NCI-H748 (cell line): ENCODE measurements around the gene BPIFB3.

Experiments
- DNase-seq: peaks from one replicate; lab custom pipeline; 2025; ENCODE audit not compliant: unreplicated experiment; lab: John Stamatoyannopoulos, UW

Gene BPIFB3

DNA sequence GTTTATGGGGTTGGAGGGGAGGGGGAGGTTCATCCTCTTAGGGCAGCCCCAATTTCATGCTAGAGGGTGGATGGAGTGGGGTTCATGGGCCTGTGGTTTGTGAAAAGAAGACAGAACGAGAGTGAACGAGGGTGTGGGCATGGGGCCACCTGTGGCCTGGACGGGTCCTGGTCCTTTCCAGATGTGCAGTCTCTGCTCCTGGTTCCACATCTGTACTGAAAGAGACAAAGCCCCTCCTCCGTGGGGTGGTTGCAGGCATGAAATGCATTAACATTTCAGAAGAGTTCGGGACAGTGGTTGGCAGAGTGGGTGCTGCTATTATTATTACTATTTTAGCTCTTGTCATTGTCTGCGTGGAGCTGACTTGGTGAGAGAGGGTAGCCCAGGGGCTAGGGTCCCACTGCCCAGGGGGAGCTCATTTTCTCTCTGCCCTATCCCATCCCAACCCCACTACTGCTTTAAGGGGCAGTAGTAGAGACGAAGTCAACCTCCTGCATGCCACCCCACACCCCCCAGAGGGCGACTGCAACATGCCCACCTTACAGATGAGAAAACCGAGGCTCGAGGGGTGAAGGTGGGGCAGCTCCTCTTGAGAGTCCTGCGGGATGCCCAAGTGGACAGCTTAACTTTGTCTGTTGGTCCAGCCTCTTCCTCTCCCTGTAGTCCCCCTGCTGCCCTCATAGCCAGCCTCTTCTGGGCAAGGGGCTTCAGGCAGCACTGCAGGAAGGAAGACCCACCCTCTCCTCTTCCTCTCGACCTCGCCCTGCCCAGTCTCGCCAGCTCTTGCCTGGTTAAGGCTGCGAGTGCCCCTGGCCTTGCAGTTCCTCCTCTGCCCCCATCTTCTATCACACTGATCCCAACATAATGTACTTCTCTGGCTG, 37.8 kb upstream of the BPIFB3 start:
- no peak for DNase-seq

DNA sequence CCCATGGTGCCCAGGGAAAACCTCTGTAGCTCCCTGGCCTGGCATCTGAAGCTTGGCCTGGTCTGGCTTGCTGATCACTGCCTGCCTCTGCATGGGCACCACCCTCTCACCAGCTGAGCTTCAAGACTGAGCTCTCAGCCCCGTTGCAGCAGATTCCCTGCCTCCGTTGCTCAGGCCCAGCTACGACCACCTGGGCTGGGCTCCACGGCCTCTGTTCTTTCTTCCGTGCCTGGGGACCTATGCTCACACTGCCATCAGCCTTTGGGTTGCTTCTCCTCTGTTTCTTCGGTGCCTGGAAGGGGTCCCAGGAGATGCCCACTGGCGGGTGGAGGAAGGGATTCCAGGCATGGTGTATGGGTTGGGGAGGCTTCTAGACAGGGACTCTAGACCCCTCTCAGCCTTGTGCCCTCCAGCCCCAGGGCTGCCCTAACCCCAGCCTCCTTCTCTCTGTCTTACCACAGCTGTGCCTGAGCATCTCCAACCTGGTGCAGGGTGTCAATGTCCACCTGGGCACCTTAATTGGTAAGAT, 37.1 kb upstream of the BPIFB3 start:
- DNase-seq = no peak

GRCh38 chr20:33017542-33017941, 36.2 kb upstream of the BPIFB3 start:
- no peak for DNase-seq

- DNase-seq = no peak
Observed at GRCh38 chr20:33018169-33018931, 35.4 kb upstream of the BPIFB3 start.

DNA sequence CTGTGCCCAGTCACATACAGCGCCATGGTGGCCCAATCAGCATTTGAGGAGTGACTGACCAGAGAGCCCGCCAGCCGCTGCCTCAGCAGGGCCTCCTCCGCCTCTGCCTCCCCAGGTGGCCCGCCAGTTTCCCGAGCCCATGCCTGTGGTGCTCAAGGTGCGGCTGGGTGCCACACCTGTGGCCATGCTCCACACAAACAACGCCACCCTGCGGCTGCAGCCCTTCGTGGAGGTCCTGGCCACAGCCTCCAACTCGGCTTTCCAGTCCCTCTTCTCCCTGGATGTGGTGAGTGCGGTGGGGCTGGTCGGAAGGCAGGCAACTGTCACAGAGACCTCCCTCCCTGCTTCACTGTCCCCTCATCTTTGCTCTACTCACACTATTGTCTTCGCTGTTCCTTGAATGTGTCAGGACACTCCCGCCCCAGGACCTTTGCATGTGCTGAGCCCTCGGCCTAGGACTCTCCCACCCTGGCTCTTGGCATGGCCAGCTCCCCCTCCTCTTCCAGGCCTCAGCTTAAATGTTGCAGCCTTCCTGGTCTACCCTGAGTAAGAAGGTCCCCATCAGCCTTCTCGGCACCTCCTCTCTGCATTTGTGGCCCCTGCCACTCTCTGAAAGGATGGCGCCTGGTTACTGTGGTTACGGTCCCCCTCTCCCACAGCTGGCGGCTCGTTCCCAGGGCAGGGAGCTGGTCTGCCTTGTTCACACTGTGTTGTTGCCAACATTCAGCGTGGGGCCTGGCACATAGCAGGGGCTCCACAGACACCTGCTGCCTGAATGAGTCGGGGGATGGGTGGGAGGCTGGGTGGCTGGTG, 34.0 kb upstream of the BPIFB3 start:
- DNase-seq = peak; percentile 22

GRCh38 chr20:33020278-33021161, 33.2 kb upstream of the BPIFB3 start:
- no peak for DNase-seq

DNA sequence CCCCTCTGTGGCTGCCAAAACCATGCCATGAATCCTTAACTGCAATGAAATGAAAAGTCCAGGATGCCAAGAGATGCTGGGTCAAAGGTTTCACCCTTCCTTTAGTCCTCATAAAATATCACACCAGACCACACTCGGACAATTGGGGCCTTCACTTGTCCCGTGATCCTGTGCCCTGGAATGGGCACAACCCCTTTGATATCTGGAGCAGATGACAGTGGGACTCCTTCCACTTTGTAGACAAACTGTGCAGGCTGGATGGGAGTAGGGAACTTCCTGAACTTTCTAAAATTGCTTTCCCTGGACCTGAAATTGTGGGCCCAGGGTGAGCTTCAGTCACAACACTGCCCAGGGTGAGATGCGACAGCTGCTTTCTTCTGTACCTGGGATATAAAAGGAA, 31.8 kb upstream of the BPIFB3 start:
- DNase-seq = no peak

- DNase-seq = no peak
Observed at GRCh38 chr20:33022289-33022688, 31.4 kb upstream of the BPIFB3 start.

DNA sequence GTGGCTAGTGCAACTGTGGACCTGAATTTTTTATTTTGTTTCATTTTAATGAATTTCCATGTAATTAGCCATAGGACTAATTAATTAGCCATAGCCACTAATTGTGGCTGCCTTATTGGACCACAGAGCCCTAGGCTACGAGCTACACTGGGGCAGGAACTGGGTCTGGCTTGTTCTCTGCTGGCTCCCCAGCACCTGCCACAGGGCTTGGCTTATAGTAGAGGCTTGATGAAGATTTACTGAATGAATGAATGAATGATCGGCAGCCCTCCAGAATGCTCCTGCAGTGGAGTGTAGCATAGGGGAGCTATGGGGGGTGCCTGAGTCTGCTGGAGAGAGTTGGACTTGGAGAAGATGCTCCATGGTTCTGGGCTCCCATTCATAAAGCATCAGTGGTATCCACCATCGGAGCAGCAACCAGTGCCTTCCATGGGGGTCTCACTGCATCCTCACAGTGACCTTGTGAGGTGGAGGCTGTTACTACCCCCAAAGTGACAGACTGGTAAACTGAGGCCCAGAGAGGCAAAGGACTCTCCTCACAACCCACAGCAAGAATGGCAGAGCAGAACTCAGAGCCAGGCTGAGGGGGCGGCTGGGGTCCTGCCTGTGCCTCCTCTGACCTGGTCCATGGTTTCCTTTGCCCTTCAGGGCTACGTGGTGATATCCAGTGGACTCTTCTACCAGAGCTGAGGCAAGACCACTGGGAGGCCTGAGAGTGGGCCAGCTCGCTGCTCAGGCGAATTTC, 30.8 kb upstream of the BPIFB3 start:
- no peak for DNase-seq

DNA sequence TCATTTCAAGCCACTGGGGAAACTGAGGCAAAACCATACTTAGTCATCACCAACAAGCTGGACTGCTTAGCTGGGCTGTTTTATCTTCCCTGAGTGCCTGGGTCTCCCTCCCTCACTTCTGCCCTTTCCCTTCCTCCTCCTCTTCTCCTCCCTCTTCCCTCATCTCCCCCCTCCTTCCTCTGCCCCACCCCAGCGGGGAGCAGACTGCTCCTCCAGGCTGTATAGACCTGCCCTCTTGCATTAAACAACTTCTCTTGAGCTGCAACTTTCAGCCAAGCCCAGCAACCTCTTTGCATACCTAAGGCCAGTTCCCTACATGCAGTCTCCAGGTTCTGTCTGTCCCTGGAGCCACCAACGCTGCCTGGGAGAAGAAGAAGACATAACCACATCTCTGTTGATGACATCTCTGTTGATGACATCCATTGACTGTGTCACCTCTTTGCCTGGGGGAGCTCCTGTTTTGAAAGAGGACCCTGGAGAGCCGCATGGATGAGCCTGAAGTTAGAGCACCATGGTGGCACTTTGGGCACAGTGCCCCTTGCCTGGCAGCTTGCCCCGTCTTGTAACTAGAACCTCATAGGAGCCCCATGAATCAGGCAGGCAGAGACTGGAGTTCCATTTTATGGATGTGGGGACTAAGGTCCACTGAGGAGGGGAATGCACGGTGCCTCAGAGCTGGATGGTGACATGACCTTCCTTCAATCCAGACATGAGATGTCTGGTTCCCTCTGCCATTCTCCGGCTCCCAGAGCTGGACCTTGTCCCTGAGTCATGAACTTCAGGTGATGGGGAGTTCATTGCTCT, 30.1 kb upstream of the BPIFB3 start:
- DNase-seq = no peak

DNA sequence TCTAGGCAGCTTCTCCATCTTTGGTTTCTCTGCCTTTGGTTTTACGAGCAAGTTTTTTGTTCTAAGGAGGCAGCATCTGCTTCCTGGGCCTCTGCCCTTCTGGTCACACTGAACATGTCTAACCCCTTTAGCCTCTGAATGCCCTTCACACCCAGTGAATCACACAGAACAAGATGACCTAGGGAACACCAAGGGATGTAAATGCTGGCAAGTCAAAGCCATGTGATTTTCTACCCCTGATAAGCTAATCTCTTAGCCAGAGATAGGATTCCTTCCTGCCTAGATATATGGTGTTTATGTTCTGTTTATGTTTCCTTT, 29.5 kb upstream of the BPIFB3 start:
- DNase-seq = no peak

- DNase-seq = no peak
Observed at GRCh38 chr20:33024609-33025317, 28.9 kb upstream of the BPIFB3 start.

GRCh38 chr20:33025318-33025876, 28.3 kb upstream of the BPIFB3 start:
- no peak for DNase-seq

DNA sequence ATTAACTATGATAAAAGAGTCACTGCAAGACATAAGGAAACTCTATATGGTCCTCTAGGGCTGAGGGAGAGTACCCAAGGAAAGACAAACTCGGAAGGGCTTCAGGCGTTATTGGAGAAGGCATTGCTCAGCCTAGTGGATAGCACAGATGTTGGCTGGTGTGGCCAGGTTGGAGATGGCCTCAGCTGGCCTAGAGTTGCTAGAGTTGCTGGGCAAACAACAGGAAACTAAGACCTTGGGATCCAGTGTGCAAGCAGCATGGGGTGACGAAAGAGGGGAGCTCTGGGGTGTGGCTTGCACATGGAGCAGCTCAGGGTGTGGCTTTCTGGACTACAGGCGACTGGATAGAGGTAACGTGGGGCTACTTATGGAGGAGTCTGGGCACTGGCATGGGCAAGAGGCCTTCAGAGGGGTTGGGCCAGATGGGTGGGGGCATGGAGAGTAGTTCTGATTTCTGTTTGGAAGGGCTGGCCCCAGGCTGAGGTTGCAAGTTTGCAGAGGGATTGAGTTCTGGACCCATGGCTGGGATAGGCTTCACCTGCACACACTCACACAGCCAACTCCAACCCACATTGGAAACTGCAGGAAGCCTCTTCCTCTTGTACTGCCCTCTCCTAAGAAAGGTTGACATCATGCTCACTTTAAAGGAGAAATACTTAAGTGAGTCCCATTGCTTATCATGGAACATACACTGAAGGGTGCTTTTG, 27.5 kb upstream of the BPIFB3 start:
- DNase-seq = no peak

DNA sequence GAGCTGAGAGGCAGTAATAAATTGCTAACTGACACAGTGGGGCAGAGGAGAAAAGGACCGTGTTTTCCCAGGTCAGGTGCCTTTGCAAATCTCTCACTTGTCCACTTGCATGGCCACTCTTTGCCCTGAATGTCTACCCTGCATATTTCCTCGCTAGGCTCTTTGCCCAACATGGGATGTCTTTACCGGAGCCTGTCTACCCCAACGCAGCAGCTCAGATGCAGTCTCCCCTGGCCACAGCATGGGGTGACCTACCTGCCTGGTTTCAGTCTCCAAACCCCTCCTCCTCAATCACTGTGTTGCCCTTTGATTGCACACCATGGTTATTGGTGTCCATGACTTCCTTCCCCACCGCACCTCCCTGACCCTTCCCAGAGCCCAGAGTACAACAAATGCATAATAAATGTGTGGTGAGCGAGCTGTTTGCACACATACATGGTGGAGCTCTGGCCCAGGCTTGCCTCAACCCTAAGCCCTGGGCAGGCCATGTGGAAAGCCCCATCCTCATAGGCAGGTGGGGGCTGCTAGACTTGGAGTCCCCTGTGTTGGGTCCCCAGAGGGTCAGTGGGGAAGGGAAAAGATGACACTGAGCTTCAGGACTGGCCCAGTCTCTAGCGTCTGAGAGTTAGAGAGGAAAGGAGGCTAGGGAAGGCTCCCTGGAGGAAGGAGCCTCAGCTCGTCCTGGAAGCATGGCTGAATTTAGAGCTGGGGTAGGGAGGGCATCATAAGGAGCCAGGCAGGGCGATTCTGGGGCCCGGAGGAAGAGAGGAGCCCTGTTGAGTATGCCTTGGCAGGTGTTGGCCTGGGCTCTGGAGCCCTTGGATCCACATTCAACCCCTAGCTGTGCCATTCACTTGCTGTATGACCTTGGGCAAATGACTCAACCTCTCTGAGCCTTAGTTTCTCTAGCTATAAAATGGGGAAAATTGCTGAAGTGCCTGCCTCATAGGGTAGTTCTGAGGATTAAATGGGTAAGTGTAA, 26.6 kb upstream of the BPIFB3 start:
- no peak for DNase-seq
